SK-N-SH (cell line): ENCODE measurements around the gene FGF22.

Source experiments
- EP300 ChIP-seq, 2 experiments: IDR thresholded peaks; 2 replicates each; pipeline versions ENCODE4 v1.4.0 to v1.6.1; 2012; ENCODE audit warnings: borderline replicate concordance in 1 of 2, low read depth in 1 of 2, low read length in 1 of 2
- FOXJ3 ChIP-seq: sonication (generic); formaldehyde crosslinking; IDR thresholded peaks from 2 replicates; pipeline ENCODE4 v1.5.1; 2020; ENCODE audit warnings: mild to moderate bottlenecking, missing genetic modification reagents
- GABPA ChIP-seq: IDR thresholded peaks from 2 replicates; pipeline ENCODE4 v1.4.0; 2012; ENCODE audit warnings: low read depth, mild to moderate bottlenecking
- MEF2A ChIP-seq: IDR thresholded peaks from 2 replicates; pipeline ENCODE4 v1.4.0; 2012; ENCODE audit warnings: low read depth, borderline replicate concordance
- RAD21 ChIP-seq: IDR thresholded peaks from 2 replicates; pipeline ENCODE4 v1.6.1; 2012; ENCODE audit warnings: mild to moderate bottlenecking, low read length
- TAF1 ChIP-seq: IDR thresholded peaks from 2 replicates; pipeline ENCODE4 v1.6.1; 2012; ENCODE audit warnings: low read depth, mild to moderate bottlenecking, low read length, moderate library complexity, borderline replicate concordance
- TEAD4 ChIP-seq: IDR thresholded peaks from 2 replicates; pipeline ENCODE4 v1.4.0; 2012; ENCODE audit warnings: mild to moderate bottlenecking, borderline replicate concordance; ENCODE audit not compliant: insufficient read depth
- YY1 ChIP-seq: IDR thresholded peaks from 2 replicates; pipeline ENCODE4 v1.4.0; 2012; ENCODE audit warnings: low read depth, mild to moderate bottlenecking
- TF ChIP-seq, protein P1 (sequence below): fragments of 200-600 bp; sonication (generic); IDR thresholded peaks from 2 replicates; pipeline ENCODE4 v1.6.1; 2017; ENCODE audit warnings: antibody characterized with exemption, mild to moderate bottlenecking, moderate library complexity
- TF ChIP-seq, protein P2 (sequence below): fragments of 150-350 bp; IDR thresholded peaks from 2 replicates; pipeline ENCODE4 v1.6.1; 2017; ENCODE audit warnings: antibody characterized with exemption, low read length, low read depth, borderline replicate concordance
- TF ChIP-seq, protein P3 (sequence below): IDR thresholded peaks from 2 replicates; pipeline ENCODE4; 2012
- TF ChIP-seq, protein P4 (sequence below): IDR thresholded peaks from 2 replicates; pipeline ENCODE4 v1.4.0; 2012; ENCODE audit warnings: low read depth

DNA sequence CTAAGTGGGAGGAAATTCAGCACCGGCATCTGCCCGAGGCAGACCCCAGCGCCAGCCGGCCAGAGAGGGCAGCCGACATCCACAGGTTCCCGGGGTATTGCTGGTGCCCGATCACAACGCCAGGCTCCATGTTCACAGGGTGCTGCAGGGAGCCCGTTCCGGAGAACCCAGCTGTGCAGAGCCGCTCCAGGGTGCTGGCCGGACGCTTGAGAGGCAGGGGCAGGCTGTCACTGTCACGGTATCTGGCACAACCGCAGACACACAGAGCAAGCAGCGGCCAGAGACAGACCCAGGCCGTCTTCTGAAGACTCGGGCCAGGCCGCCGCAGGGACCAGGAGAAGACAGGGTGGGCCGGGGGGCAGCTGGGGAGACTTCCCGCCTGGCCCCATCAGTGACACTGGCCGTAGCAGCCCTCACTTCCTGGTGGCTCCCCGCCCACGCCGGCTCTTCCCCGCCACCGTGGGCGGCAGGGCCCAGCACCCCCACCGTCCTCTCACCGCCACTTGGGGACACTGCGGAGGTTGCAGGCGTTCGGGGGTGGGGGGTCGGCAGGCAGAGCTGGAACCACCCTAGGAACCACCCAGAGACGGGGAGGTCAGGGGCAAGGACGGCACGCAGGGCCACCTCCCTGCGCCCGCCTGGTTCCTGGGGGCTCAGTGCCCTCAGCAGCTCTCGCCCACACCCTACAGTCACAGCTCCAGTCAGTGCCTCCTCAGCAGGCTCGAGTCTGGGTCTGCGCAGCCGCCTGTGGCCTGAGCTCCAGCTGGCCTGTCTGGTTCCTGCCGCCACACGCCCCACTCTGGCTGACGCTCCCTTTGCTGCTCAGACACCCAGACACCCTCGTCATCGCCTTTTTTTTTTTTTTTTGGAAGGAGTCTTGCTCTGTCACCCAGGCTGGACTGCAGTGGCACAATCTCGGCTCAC lies 19.5 kb downstream of the FGF22 start:
- TF ChIP-seq, protein P1, sequence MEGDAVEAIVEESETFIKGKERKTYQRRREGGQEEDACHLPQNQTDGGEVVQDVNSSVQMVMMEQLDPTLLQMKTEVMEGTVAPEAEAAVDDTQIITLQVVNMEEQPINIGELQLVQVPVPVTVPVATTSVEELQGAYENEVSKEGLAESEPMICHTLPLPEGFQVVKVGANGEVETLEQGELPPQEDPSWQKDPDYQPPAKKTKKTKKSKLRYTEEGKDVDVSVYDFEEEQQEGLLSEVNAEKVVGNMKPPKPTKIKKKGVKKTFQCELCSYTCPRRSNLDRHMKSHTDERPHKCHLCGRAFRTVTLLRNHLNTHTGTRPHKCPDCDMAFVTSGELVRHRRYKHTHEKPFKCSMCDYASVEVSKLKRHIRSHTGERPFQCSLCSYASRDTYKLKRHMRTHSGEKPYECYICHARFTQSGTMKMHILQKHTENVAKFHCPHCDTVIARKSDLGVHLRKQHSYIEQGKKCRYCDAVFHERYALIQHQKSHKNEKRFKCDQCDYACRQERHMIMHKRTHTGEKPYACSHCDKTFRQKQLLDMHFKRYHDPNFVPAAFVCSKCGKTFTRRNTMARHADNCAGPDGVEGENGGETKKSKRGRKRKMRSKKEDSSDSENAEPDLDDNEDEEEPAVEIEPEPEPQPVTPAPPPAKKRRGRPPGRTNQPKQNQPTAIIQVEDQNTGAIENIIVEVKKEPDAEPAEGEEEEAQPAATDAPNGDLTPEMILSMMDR, result no peak
- TF ChIP-seq, protein P2, sequence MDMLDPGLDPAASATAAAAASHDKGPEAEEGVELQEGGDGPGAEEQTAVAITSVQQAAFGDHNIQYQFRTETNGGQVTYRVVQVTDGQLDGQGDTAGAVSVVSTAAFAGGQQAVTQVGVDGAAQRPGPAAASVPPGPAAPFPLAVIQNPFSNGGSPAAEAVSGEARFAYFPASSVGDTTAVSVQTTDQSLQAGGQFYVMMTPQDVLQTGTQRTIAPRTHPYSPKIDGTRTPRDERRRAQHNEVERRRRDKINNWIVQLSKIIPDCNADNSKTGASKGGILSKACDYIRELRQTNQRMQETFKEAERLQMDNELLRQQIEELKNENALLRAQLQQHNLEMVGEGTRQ, result no peak
- TF ChIP-seq TAF1, result no peak
- TF ChIP-seq TEAD4, result no peak
- TF ChIP-seq YY1, result no peak
- TF ChIP-seq, protein P3, sequence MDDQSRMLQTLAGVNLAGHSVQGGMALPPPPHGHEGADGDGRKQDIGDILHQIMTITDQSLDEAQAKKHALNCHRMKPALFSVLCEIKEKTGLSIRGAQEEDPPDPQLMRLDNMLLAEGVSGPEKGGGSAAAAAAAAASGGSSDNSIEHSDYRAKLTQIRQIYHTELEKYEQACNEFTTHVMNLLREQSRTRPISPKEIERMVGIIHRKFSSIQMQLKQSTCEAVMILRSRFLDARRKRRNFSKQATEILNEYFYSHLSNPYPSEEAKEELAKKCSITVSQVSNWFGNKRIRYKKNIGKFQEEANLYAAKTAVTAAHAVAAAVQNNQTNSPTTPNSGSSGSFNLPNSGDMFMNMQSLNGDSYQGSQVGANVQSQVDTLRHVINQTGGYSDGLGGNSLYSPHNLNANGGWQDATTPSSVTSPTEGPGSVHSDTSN, result no peak
- no peak for TF ChIP-seq MEF2A
- TF ChIP-seq RAD21, result no peak
- TF ChIP-seq FOXJ3 (CRISPR knock-in tag), result no peak
- TF ChIP-seq EP300 (IDR thresholded peaks at IDR 0.05; ENCODE audit: borderline replicate concordance in 1 of 2, low read depth in 1 of 2, low read length in 1 of 2), result no peak
- TF ChIP-seq GABPA, result no peak
- TF ChIP-seq, protein P4, sequence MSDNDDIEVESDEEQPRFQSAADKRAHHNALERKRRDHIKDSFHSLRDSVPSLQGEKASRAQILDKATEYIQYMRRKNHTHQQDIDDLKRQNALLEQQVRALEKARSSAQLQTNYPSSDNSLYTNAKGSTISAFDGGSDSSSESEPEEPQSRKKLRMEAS, result no peak
